ENCODE measurements around the gene ADCK1.

The ADCK1 gene

GRCh38 chr14:77838831-77839511 is 39.1 kb downstream of the ADCK1 start:
- ChIA-PET CTCF (interaction anchor here (1.3 kb wide), 1 partner anchor 23 kb away, joined by 3 read pairs; no protein-coding TSS in a partner anchor), POLR2A (no interaction called here)
- no peak for DNase-seq (ENCODE audit: extremely low spot score)
- TF ChIP-seq BHLHE40 (IDR thresholded peaks at IDR 0.05; ENCODE audit: borderline replicate concordance) (no peak), L3MBTL2 (conservative IDR thresholded peaks at IDR 0.05) (no peak), NFRKB (IDR thresholded peaks at IDR 0.05) (no peak), ELF4 (IDR thresholded peaks at IDR 0.05) (no peak), SUZ12 (IDR thresholded peaks at IDR 0.05) (no peak)

- ChIA-PET CTCF (no interaction called here), POLR2A (no interaction called here)
- TF ChIP-seq NFRKB (IDR thresholded peaks at IDR 0.05) = no peak
- TF ChIP-seq CTBP1 (IDR thresholded peaks at IDR 0.05; ENCODE audit: borderline replicate concordance) = no peak
- no peak for TF ChIP-seq FOXK2 (IDR thresholded peaks at IDR 0.05)
- TF ChIP-seq HDGF (IDR thresholded peaks at IDR 0.05; ENCODE audit: borderline replicate concordance) = no peak
- TF ChIP-seq BHLHE40 (IDR thresholded peaks at IDR 0.05; ENCODE audit: borderline replicate concordance) = no peak
- TF ChIP-seq L3MBTL2 (conservative IDR thresholded peaks at IDR 0.05) = no peak
Observed at GRCh38 chr14:77843195-77843594, 43.3 kb downstream of the ADCK1 start.

GRCh38 chr14:77843651-77844050 is 43.7 kb downstream of the ADCK1 start:
- no peak for DNase-seq (ENCODE audit: extremely low spot score)
- POLR2A ChIA-PET = no interaction called here
- CTCF ChIA-PET = no interaction called here
- TF ChIP-seq TARDBP (IDR thresholded peaks at IDR 0.05) (no peak), FOXM1 (IDR thresholded peaks at IDR 0.05; ENCODE audit: borderline replicate concordance) (no peak), ZNF384 (IDR thresholded peaks at IDR 0.05) (no peak), CTBP1 (IDR thresholded peaks at IDR 0.05; ENCODE audit: borderline replicate concordance) (no peak), HDGF (IDR thresholded peaks at IDR 0.05; ENCODE audit: borderline replicate concordance) (no peak), ELF4 (IDR thresholded peaks at IDR 0.05) (no peak), L3MBTL2 (conservative IDR thresholded peaks at IDR 0.05) (no peak), SP1 (IDR thresholded peaks at IDR 0.05) (no peak), ARNT (IDR thresholded peaks at IDR 0.05) (no peak), NFRKB (IDR thresholded peaks at IDR 0.05) (no peak), SUZ12 (IDR thresholded peaks at IDR 0.05) (no peak), FOXA1 (IDR thresholded peaks at IDR 0.05) (no peak), BHLHE40 (IDR thresholded peaks at IDR 0.05; ENCODE audit: borderline replicate concordance) (no peak), PKNOX1 (IDR thresholded peaks at IDR 0.05) (no peak)

More at GRCh38 chr14:77843195-77843594, 43.3 kb downstream of the ADCK1 start:
- DNase-seq (ENCODE audit: extremely low spot score) = no peak

GRCh38 chr14:77844802-77845201 is 44.9 kb downstream of the ADCK1 start:
- CTCF ChIA-PET = no interaction called here
- POLR2A ChIA-PET = no interaction called here
- TF ChIP-seq FOXK2 (IDR thresholded peaks at IDR 0.05) (no peak), ELF4 (IDR thresholded peaks at IDR 0.05) (no peak), SUZ12 (IDR thresholded peaks at IDR 0.05) (no peak), BHLHE40 (IDR thresholded peaks at IDR 0.05; ENCODE audit: borderline replicate concordance) (no peak), NFRKB (IDR thresholded peaks at IDR 0.05) (no peak), FOXM1 (IDR thresholded peaks at IDR 0.05; ENCODE audit: borderline replicate concordance) (no peak), FOXA1 (IDR thresholded peaks at IDR 0.05) (no peak), PKNOX1 (IDR thresholded peaks at IDR 0.05) (no peak)

GRCh38 chr14:77848031-77848430 is 48.1 kb downstream of the ADCK1 start:
- POLR2A ChIA-PET = no interaction called here
- DNase-seq (ENCODE audit: extremely low spot score) = no peak
- TF ChIP-seq LEF1 (IDR thresholded peaks at IDR 0.05; ENCODE audit: borderline replicate concordance) (no peak), ELF4 (IDR thresholded peaks at IDR 0.05) (no peak), ARNT (IDR thresholded peaks at IDR 0.05) (no peak)
- CTCF ChIA-PET = interaction anchor here (1.4 kb wide), 1 partner anchor 14 kb away, joined by 4 read pairs; no protein-coding TSS in a partner anchor

More at GRCh38 chr14:77844802-77845201, 44.9 kb downstream of the ADCK1 start:
- no peak for DNase-seq (ENCODE audit: extremely low spot score)

GRCh38 chr14:77849711-77850110 is 49.8 kb downstream of the ADCK1 start:
- no peak for DNase-seq (ENCODE audit: extremely low spot score)
- POLR2A ChIA-PET = no interaction called here
- TF ChIP-seq L3MBTL2 (conservative IDR thresholded peaks at IDR 0.05) (no peak), FOXK2 (IDR thresholded peaks at IDR 0.05) (no peak), ARNT (IDR thresholded peaks at IDR 0.05) (no peak), SP1 (IDR thresholded peaks at IDR 0.05) (no peak), ELF4 (IDR thresholded peaks at IDR 0.05) (no peak), CTBP1 (IDR thresholded peaks at IDR 0.05; ENCODE audit: borderline replicate concordance) (no peak), NFRKB (IDR thresholded peaks at IDR 0.05) (no peak), ZNF384 (IDR thresholded peaks at IDR 0.05) (no peak), LEF1 (IDR thresholded peaks at IDR 0.05; ENCODE audit: borderline replicate concordance) (no peak), FOXM1 (IDR thresholded peaks at IDR 0.05; ENCODE audit: borderline replicate concordance) (no peak), BHLHE40 (IDR thresholded peaks at IDR 0.05; ENCODE audit: borderline replicate concordance) (no peak), TARDBP (IDR thresholded peaks at IDR 0.05) (no peak)
- CTCF ChIA-PET = no interaction called here

GRCh38 chr14:77853919-77854318 is 54.0 kb downstream of the ADCK1 start:
- POLR2A ChIA-PET = no interaction called here
- no peak for DNase-seq (ENCODE audit: extremely low spot score)
- CTCF ChIA-PET = interaction anchor here (1.4 kb wide), 1 partner anchor 9 kb away, joined by 4 read pairs; no protein-coding TSS in a partner anchor
- TF ChIP-seq ARNT (IDR thresholded peaks at IDR 0.05) (no peak), BHLHE40 (IDR thresholded peaks at IDR 0.05; ENCODE audit: borderline replicate concordance) (no peak), ELF4 (IDR thresholded peaks at IDR 0.05) (no peak), NFRKB (IDR thresholded peaks at IDR 0.05) (no peak), FOXM1 (IDR thresholded peaks at IDR 0.05; ENCODE audit: borderline replicate concordance) (no peak), PKNOX1 (IDR thresholded peaks at IDR 0.05) (peak; percentile 46; the same call in 1 of the 2 replicates), SUZ12 (IDR thresholded peaks at IDR 0.05) (no peak), HDGF (IDR thresholded peaks at IDR 0.05; ENCODE audit: borderline replicate concordance) (no peak)

Measured in HEK293T (cell line).